SK-N-SH (cell line): Measurements from ENCODE around the gene GSTCD.

Experiments
- EZH2phosphoT487 ChIP-seq: fragments of 200-600 bp; sonication (generic); IDR thresholded peaks from 2 replicates; pipeline ENCODE4 v1.6.1; 2017; ENCODE audit warnings: low read depth, mixed run types, mild to moderate bottlenecking, antibody characterized with exemption, moderate library complexity, borderline replicate concordance
- MXI1 ChIP-seq: IDR thresholded peaks from 2 replicates; pipeline ENCODE4 v1.6.1; 2012; ENCODE audit warnings: mild to moderate bottlenecking, low read depth, low read length, improper control_type of control experiment
- NFIC ChIP-seq: IDR thresholded peaks from 2 replicates; pipeline ENCODE4 v1.4.0; 2012; ENCODE audit warnings: borderline replicate concordance
- SIN3A ChIP-seq: IDR thresholded peaks from 2 replicates; pipeline ENCODE4 v1.6.1; 2012; ENCODE audit warnings: low read depth, mild to moderate bottlenecking, low read length, moderate library complexity, borderline replicate concordance
- YY1 ChIP-seq: IDR thresholded peaks from 2 replicates; pipeline ENCODE4 v1.4.0; 2012; ENCODE audit warnings: low read depth, mild to moderate bottlenecking
- TF ChIP-seq, protein P1 (sequence below): fragments of 200-600 bp; sonication (generic); IDR thresholded peaks from 2 replicates; pipeline ENCODE4 v1.6.1; 2017; ENCODE audit warnings: antibody characterized with exemption, mild to moderate bottlenecking, moderate library complexity

GRCh38 chr4:105896461-105896942, 187.9 kb downstream of the GSTCD start:
- TF ChIP-seq EZH2phosphoT487 (no peak), MXI1 (no peak), NFIC (no peak), SIN3A (no peak), YY1 (no peak)
- TF ChIP-seq, protein P1, sequence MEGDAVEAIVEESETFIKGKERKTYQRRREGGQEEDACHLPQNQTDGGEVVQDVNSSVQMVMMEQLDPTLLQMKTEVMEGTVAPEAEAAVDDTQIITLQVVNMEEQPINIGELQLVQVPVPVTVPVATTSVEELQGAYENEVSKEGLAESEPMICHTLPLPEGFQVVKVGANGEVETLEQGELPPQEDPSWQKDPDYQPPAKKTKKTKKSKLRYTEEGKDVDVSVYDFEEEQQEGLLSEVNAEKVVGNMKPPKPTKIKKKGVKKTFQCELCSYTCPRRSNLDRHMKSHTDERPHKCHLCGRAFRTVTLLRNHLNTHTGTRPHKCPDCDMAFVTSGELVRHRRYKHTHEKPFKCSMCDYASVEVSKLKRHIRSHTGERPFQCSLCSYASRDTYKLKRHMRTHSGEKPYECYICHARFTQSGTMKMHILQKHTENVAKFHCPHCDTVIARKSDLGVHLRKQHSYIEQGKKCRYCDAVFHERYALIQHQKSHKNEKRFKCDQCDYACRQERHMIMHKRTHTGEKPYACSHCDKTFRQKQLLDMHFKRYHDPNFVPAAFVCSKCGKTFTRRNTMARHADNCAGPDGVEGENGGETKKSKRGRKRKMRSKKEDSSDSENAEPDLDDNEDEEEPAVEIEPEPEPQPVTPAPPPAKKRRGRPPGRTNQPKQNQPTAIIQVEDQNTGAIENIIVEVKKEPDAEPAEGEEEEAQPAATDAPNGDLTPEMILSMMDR: no peak
